Endodermal cell (in vitro differentiated cells): Measurements from ENCODE around the gene MTAP. TPM values are rescaled to one million over a fixed set of nuclear protein-coding genes. Genes with fewer than 3 reads are reported as not detected.

ENCODE experiments used
- DNase-seq: peaks from one replicate; pipeline ENCODE4 v3.0.0-alpha.2; 2017
- H3K27ac ChIP-seq: 2 replicates; pipeline ENCODE4 v1.5.1; 2013; ENCODE audit warnings: mild to moderate bottlenecking, low read depth, low read length, moderate library complexity
- H3K27me3 ChIP-seq: 2 replicates; pipeline ENCODE4 v1.6.1; 2013; ENCODE audit warnings: mild to moderate bottlenecking, low read length, moderate library complexity; ENCODE audit not compliant: insufficient read depth, control insufficient read depth, poor library complexity, severe bottlenecking
- H3K36me3 ChIP-seq: 2 replicates; pipeline ENCODE4 v1.7.0; 2013; ENCODE audit warnings: mild to moderate bottlenecking, low read length, moderate library complexity; ENCODE audit not compliant: control insufficient read depth, insufficient read depth
- H3K4me1 ChIP-seq: one replicate; pipeline ENCODE4 v1.7.0; 2013; ENCODE audit warnings: low read length; ENCODE audit not compliant: control insufficient read depth, insufficient read depth
- H3K4me3 ChIP-seq: 2 replicates; pipeline ENCODE4 v1.5.1; 2013; ENCODE audit warnings: mild to moderate bottlenecking, low read length, moderate library complexity
- H3K9ac ChIP-seq: 2 replicates; pipeline ENCODE4 v1.6.1; 2013; ENCODE audit warnings: mild to moderate bottlenecking, low read length, moderate library complexity; ENCODE audit not compliant: poor library complexity, severe bottlenecking; ENCODE audit errors: extremely low read depth
- H3K9me3 ChIP-seq: 2 replicates; pipeline ENCODE4 v1.6.1; 2013; ENCODE audit warnings: mild to moderate bottlenecking, low read length, moderate library complexity; ENCODE audit not compliant: control insufficient read depth
- H3K27ac Mint-ChIP-seq: 2 replicates; pipeline ENCODE4 v1.8.0; 2020; ENCODE audit warnings: mixed read lengths
- H3K27me3 Mint-ChIP-seq: 2 replicates; pipeline ENCODE4 v1.8.0; 2021; ENCODE audit warnings: mild to moderate bottlenecking, mixed read lengths; ENCODE audit not compliant: insufficient read depth
- H3K36me3 Mint-ChIP-seq: 2 replicates; pipeline ENCODE4 v1.8.0; 2020; ENCODE audit warnings: low read depth, mixed read lengths
- H3K4me1 Mint-ChIP-seq: 2 replicates; pipeline ENCODE4 v1.8.0; 2020; ENCODE audit warnings: mixed read lengths
- H3K4me3 Mint-ChIP-seq: 2 replicates; pipeline ENCODE4 v1.8.0; 2020; ENCODE audit warnings: mild to moderate bottlenecking, moderate library complexity, mixed read lengths
- H3K9me3 Mint-ChIP-seq: 2 replicates; pipeline ENCODE4 v1.8.0; 2020; ENCODE audit warnings: mild to moderate bottlenecking, mixed read lengths
- WGBS, 2 experiments: methylation state at CpG; one replicate each; pipeline versions ENCODE4 v1.1.5 to v1.1.7; 2013; ENCODE audit warnings: missing lambda C conversion rate in 2 of 2, mixed read lengths in 1 of 2; ENCODE audit not compliant: insufficient coverage in 1 of 2, insufficient read length in 1 of 2; 5-methylcytosine and 5-hydroxymethylcytosine counted together
- total RNA-seq, 2 donors: library from RNA; stranded (reverse); fragmentation: NEBNext Ultra II Directional in 1 of 2; extraction: Animal tissue kit (Norgen Biotek cat#: 25700) in 1 of 2; gene quantifications; 2 replicates in 1 of 2; 3 replicates in 1 of 2; pipeline ENCODE4 v1.2.1, GENCODE V29; 2021
- TF ChIP-seq, protein P1 (sequence below): fragments of 200-600 bp; sonication (generic); conservative IDR thresholded peaks from 2 replicates; pipeline ENCODE4 v1.5.0; 2021; ENCODE audit warnings: antibody characterized with exemption, mild to moderate bottlenecking

Gene MTAP
- total RNA-seq, 2 donors from 2014 or later = 81.0 to 99.0 TPM

DNA sequence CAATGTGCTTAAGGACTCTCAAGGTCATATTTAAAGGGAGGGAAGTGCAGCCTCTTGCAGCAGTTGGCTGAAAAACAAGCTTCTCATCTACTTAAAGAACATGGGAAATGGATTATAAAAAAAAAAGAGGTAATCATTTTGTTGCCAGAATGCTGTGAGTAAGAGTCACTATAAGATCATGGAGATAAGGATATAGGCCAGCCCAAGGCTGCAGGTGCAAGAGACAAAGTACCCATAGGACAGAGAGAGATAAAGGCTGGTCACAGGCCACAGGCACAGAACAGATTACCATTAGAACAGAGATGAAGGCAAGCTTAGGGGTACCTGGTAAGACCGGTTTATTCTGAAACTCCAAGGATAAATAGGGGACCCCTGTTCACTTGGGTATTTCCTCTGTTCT, 121.3 kb downstream of the MTAP start:
- Histone ChIP-seq H3K4me3 (no peak overlapping the region), H3K27me3 (no peaks in the 10 kb centered on the region), H3K36me3 (no peaks in the 10 kb centered on the region), H3K9me3 (no peaks in the 10 kb centered on the region), H3K4me1 (no peaks in the 10 kb centered on the region), H3K27ac (no peak overlapping the region), H3K9ac (no peak overlapping the region)
- peaks cover 2% of the 10 kb centered on the region for H3K36me3 Mint-ChIP-seq
- no peaks in the 10 kb centered on the region for H3K9me3 Mint-ChIP-seq
- no peak overlapping the region for H3K4me3 Mint-ChIP-seq
- WGBS, 2 experiments = 80 to 88% methylated on average over 1 of the region's 1 CpG
- peaks cover 9% of the 10 kb centered on the region for H3K4me1 Mint-ChIP-seq
- DNase-seq = no peak
- H3K27me3 Mint-ChIP-seq = no peaks in the 10 kb centered on the region
- TF ChIP-seq, protein P1, sequence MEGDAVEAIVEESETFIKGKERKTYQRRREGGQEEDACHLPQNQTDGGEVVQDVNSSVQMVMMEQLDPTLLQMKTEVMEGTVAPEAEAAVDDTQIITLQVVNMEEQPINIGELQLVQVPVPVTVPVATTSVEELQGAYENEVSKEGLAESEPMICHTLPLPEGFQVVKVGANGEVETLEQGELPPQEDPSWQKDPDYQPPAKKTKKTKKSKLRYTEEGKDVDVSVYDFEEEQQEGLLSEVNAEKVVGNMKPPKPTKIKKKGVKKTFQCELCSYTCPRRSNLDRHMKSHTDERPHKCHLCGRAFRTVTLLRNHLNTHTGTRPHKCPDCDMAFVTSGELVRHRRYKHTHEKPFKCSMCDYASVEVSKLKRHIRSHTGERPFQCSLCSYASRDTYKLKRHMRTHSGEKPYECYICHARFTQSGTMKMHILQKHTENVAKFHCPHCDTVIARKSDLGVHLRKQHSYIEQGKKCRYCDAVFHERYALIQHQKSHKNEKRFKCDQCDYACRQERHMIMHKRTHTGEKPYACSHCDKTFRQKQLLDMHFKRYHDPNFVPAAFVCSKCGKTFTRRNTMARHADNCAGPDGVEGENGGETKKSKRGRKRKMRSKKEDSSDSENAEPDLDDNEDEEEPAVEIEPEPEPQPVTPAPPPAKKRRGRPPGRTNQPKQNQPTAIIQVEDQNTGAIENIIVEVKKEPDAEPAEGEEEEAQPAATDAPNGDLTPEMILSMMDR = no peak
- H3K27ac Mint-ChIP-seq = no peak overlapping the region

DNA sequence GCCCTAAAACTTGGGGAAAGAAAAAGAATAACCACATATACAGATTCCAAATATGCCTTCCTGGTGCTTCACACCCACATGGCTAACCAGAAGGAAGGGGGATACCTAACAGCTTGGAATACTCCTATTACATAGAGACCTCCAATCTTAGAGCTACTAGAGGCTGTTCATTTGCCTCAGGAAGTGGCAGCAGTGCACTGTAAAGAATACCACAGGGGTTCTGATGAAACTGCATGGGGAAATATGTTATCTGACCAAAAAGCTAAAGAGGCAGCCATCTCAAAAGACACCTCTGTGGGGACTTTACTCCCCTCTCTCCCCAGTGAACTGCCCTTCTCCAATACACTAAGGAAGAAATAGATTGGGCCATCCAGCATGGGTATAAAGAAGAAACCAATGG, 125.3 kb downstream of the MTAP start:
- TF ChIP-seq, protein P1 = no peak

DNA sequence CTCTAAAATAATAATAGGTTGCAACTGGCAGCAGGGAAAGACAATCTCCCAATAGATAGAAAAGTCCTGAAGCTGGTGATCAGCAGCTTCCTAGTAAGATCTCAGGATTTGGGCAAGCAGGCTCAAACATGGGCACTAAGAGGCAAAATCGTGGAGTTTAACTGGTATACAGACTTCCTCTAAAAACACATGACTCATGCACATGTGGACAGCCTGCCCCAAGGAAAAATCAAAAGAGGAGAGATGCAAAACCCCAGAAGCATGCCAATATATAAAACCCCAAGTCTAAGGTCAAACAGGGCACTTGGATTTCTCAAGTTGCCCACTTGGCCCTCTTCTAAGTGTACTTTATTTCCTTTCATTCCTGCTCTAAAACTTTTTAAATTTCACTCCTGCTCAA, 129.0 kb downstream of the MTAP start:
- H3K4me3 ChIP-seq = no peak overlapping the region
- H3K9ac ChIP-seq = no peak overlapping the region
- WGBS, 2 experiments = 72% methylated on average over 1 of the region's 1 CpG; no CpG with 5 or more reads in 1 of the 2 experiments
- no peak overlapping the region for H3K4me3 Mint-ChIP-seq
- H3K36me3 ChIP-seq = no peaks in the 10 kb centered on the region
- TF ChIP-seq, protein P1 = no peak
- DNase-seq = no peak
- no peak overlapping the region for H3K27ac ChIP-seq
- no peaks in the 10 kb centered on the region for H3K27me3 ChIP-seq
- peaks cover 16% of the 10 kb centered on the region for H3K4me1 Mint-ChIP-seq
- H3K27ac Mint-ChIP-seq = no peak overlapping the region
- H3K4me1 ChIP-seq = no peaks in the 10 kb centered on the region
- no peaks in the 10 kb centered on the region for H3K9me3 Mint-ChIP-seq
- peaks cover 10% of the 10 kb centered on the region for H3K36me3 Mint-ChIP-seq
- no peaks in the 10 kb centered on the region for H3K9me3 ChIP-seq
- H3K27me3 Mint-ChIP-seq = no peaks in the 10 kb centered on the region

More for the DNA sequence above, 125.3 kb downstream of the MTAP start:
- Mint-ChIP-seq H3K27ac (no peak overlapping the region), H3K36me3 (peaks cover 10% of the 10 kb centered on the region), H3K27me3 (no peaks in the 10 kb centered on the region), H3K4me1 (peaks cover 6% of the 10 kb centered on the region), H3K4me3 (no peak overlapping the region), H3K9me3 (no peaks in the 10 kb centered on the region)
- Histone ChIP-seq H3K9ac (no peak overlapping the region), H3K36me3 (no peaks in the 10 kb centered on the region), H3K27ac (no peak overlapping the region), H3K9me3 (no peaks in the 10 kb centered on the region), H3K4me3 (no peak overlapping the region), H3K27me3 (no peaks in the 10 kb centered on the region), H3K4me1 (no peaks in the 10 kb centered on the region)
- DNase-seq = no peak
